GM21717 (cell line): Measurements from ENCODE around the gene OR9Q1.
"Not testable (repeated sequence)": the region's sequence is repeated elsewhere in the genome, so short reads cannot be mapped to it uniquely, and the experiment has no call there.

Experiments
- ATAC-seq: cut with Tn5 transposase; IDR thresholded peaks from one replicate; pipeline ENCODE4 v1.9.1; 2021; ENCODE audit warnings: mild to moderate bottlenecking, moderate library complexity; ENCODE audit not compliant: unreplicated experiment

Gene OR9Q1

GRCh38 chr11:58133309-58134076 is 109.8 kb downstream of the OR9Q1 start:
- no peak for ATAC-seq

- ATAC-seq: no peak
These were observed 110.5 kb downstream of the OR9Q1 start for GRCh38 chr11:58134151-58134550.

- ATAC-seq: no peak
These were observed 111.5 kb downstream of the OR9Q1 start for GRCh38 chr11:58135171-58135570.

GRCh38 chr11:58142761-58143160 is 119.1 kb downstream of the OR9Q1 start:
- ATAC-seq: no peak

- no peak for ATAC-seq
These were observed 129.1 kb downstream of the OR9Q1 start for GRCh38 chr11:58152781-58153180.

- ATAC-seq: no peak
These were observed 140.7 kb downstream of the OR9Q1 start for GRCh38 chr11:58164389-58164788.

- no peak for ATAC-seq
These were observed 141.3 kb downstream of the OR9Q1 start for GRCh38 chr11:58164990-58165389.

- ATAC-seq: no peak
These were observed 141.9 kb downstream of the OR9Q1 start for GRCh38 chr11:58165504-58166106.

GRCh38 chr11:58177409-58178054 is 153.9 kb downstream of the OR9Q1 start:
- no peak for ATAC-seq

GRCh38 chr11:58178444-58178843 is 154.8 kb downstream of the OR9Q1 start:
- no peak for ATAC-seq

GRCh38 chr11:58179648-58180047 is 156.0 kb downstream of the OR9Q1 start:
- no peak for ATAC-seq

GRCh38 chr11:58186938-58187337 is 163.3 kb downstream of the OR9Q1 start:
- no peak for ATAC-seq

- no peak for ATAC-seq
These were observed 165.1 kb downstream of the OR9Q1 start, which contains the start of gene OR9Q2 for GRCh38 chr11:58188770-58189169. Gene OR9Q2, plus strand, starts transcription at chr11:58189070. Its CDS starts 1,421 bp downstream, at chr11:58190491.

GRCh38 chr11:58192229-58192628 is 168.5 kb downstream of the OR9Q1 start:
- no peak for ATAC-seq

GRCh38 chr11:58193391-58193790 is 169.7 kb downstream of the OR9Q1 start:
- ATAC-seq: no peak

- ATAC-seq: no peak
These were observed 172.3 kb downstream of the OR9Q1 start for GRCh38 chr11:58195939-58196338.

- ATAC-seq: no peak
These were observed 175.6 kb downstream of the OR9Q1 start for GRCh38 chr11:58199271-58199670.

- no peak for ATAC-seq
These were observed 180.4 kb downstream of the OR9Q1 start, which contains the start of gene OR1S2 for GRCh38 chr11:58204042-58204441. Gene OR1S2, minus strand, starts transcription at chr11:58204142. Its CDS starts 0 bp downstream, at chr11:58204142.

- ATAC-seq: not testable (repeated sequence)
These were observed 188.7 kb downstream of the OR9Q1 start, which contains the start of gene OR1S1 for GRCh38 chr11:58212420-58212819. Gene OR1S1, plus strand, starts transcription at chr11:58212720.

GRCh38 chr11:58216476-58216875 is 192.8 kb downstream of the OR9Q1 start:
- ATAC-seq: no peak

GRCh38 chr11:58222721-58223120 is 199.0 kb downstream of the OR9Q1 start:
- no peak for ATAC-seq
